Lower lobe of right lung (tissue), 2 donors: ENCODE results near the gene DPF3. TPM values are rescaled to one million over a fixed set of nuclear protein-coding genes. Genes with fewer than 3 reads are reported as not detected.

Source experiments
- ATAC-seq, 2 donors: fragments of 200-7000 bp; cut with Tn5 transposase; one replicate each; pipeline ENCODE4 v1.9.1; 2020 to 2022; ENCODE audit warnings: mild to moderate bottlenecking in 2 of 2, moderate library complexity in 2 of 2
- DNase-seq: peaks from one replicate; pipeline ENCODE4 v3.0.0-alpha.2; 2020
- H3K27ac ChIP-seq: fragments of 200-600 bp; one replicate; pipeline ENCODE4 v1.8.0; 2022
- H3K27me3 ChIP-seq: fragments of 200-600 bp; one replicate; pipeline ENCODE4 v1.8.0; 2022; ENCODE audit warnings: low read depth
- H3K36me3 ChIP-seq: fragments of 200-600 bp; one replicate; pipeline ENCODE4 v1.8.0; 2022; ENCODE audit warnings: mild to moderate bottlenecking
- H3K4me1 ChIP-seq: fragments of 200-600 bp; one replicate; pipeline ENCODE4 v1.8.0; 2022
- H3K4me3 ChIP-seq: fragments of 200-600 bp; one replicate; pipeline ENCODE4 v1.8.0; 2022; ENCODE audit warnings: mild to moderate bottlenecking
- H3K9me3 ChIP-seq: fragments of 200-600 bp; one replicate; pipeline ENCODE4 v1.8.0; 2022
- CTCF ChIP-seq: fragments of 200-600 bp; IDR thresholded peaks from one replicate; pipeline ENCODE4 v1.8.0; 2022; ENCODE audit warnings: antibody characterized with exemption, mild to moderate bottlenecking
- intact Hi-C: fragments of 100-400 bp; cut with DNase I; formaldehyde crosslinking; loops from one replicate; pipeline ENCODE4 v1.11.0; 2022
- total RNA-seq: library from RNA; stranded (reverse); fragmentation: NEBNext Ultra II Directional; extraction: Animal tissue kit (Norgen Biotek cat#: 25700); gene quantifications from one replicate; pipeline ENCODE4 v1.2.1, GENCODE V29; 2021
- donor health status: DM: no; HTN: yes; CAD: no; lungs with severe emphysema.

Gene DPF3
- total RNA-seq, 1 donor from 2014 or later: 0.59 TPM

- DNase-seq (no peak), ATAC-seq (no peak)
- Histone ChIP-seq H3K4me1 (no peaks in the 10 kb centered on the region), H3K36me3 (no peaks in the 10 kb centered on the region), H3K4me3 (no peak overlapping the region), H3K9me3 (no peaks in the 10 kb centered on the region), H3K27me3 (no peaks in the 10 kb centered on the region), H3K27ac (no peak overlapping the region)
- TF ChIP-seq CTCF: no peak
- intact Hi-C loops: no loop called here
These were observed 252.9 kb downstream of the DPF3 start for GRCh38 chr14:72640911-72641485.

GRCh38 chr14:72638021-72638420 is 255.9 kb downstream of the DPF3 start:
- intact Hi-C loops: no loop called here
- ATAC-seq (no peak), DNase-seq (no peak)
- TF ChIP-seq CTCF: no peak
- H3K27ac ChIP-seq: no peak overlapping the region
- H3K36me3 ChIP-seq: no peaks in the 10 kb centered on the region
- H3K4me1 ChIP-seq: no peaks in the 10 kb centered on the region
- H3K4me3 ChIP-seq: no peak overlapping the region
- no peaks in the 10 kb centered on the region for H3K27me3 ChIP-seq
- H3K9me3 ChIP-seq: no peaks in the 10 kb centered on the region

GRCh38 chr14:72636871-72637270 is 257.0 kb downstream of the DPF3 start:
- no peak for TF ChIP-seq CTCF
- no peak overlapping the region for H3K27ac ChIP-seq
- no peaks in the 10 kb centered on the region for H3K36me3 ChIP-seq
- H3K4me3 ChIP-seq: no peak overlapping the region
- ATAC-seq (no peak), DNase-seq (no peak)
- no peaks in the 10 kb centered on the region for H3K9me3 ChIP-seq
- H3K4me1 ChIP-seq: no peaks in the 10 kb centered on the region
- intact Hi-C loops: no loop called here
- H3K27me3 ChIP-seq: no peaks in the 10 kb centered on the region

GRCh38 chr14:72636094-72636493 is 257.8 kb downstream of the DPF3 start:
- Histone ChIP-seq H3K27me3 (no peaks in the 10 kb centered on the region), H3K4me1 (no peaks in the 10 kb centered on the region), H3K36me3 (no peaks in the 10 kb centered on the region), H3K9me3 (no peaks in the 10 kb centered on the region), H3K27ac (no peak overlapping the region), H3K4me3 (no peak overlapping the region)
- DNase-seq (no peak), ATAC-seq (no peak)
- no peak for TF ChIP-seq CTCF
- intact Hi-C loops: no loop called here

- no peak overlapping the region for H3K27ac ChIP-seq
- no peaks in the 10 kb centered on the region for H3K27me3 ChIP-seq
- intact Hi-C loops: no loop called here
- DNase-seq (no peak), ATAC-seq (no peak)
- no peak for TF ChIP-seq CTCF
- H3K4me3 ChIP-seq: no peak overlapping the region
- no peaks in the 10 kb centered on the region for H3K9me3 ChIP-seq
- no peaks in the 10 kb centered on the region for H3K36me3 ChIP-seq
- no peaks in the 10 kb centered on the region for H3K4me1 ChIP-seq
These were observed 258.9 kb downstream of the DPF3 start for GRCh38 chr14:72634691-72635616.
